Spleen (tissue), 7 donors: Measurements from ENCODE around the gene ALG12.

Experiments
- CTCF ChIP-seq, 11 experiments: fragments of 200-600 bp in 7 of 11; fragments of 450-650 bp in 4 of 11; sonication (generic) in 4 of 11; IDR thresholded peaks in 8 of 11; conservative IDR thresholded peaks in 3 of 11; 1 replicate in 7 of 11; 2 replicates in 4 of 11; pipeline versions ENCODE4 v1.4.0 to v1.8.0; 2016 to 2021; ENCODE audit warnings: antibody characterized with exemption in 11 of 11, inconsistent platforms in 4 of 11, mild to moderate bottlenecking in 1 of 11
- POLR2A ChIP-seq, 3 donors: fragments of 450-650 bp; IDR thresholded peaks; one replicate each; pipeline ENCODE4 v1.5.1; 2017; ENCODE audit warnings: antibody characterized with exemption in 3 of 3, mild to moderate bottlenecking in 1 of 3
- POLR2AphosphoS5 ChIP-seq, 3 donors: sonication (generic); formaldehyde crosslinking; IDR thresholded peaks; one replicate each; pipeline ENCODE4 v1.5.1; 2017; ENCODE audit warnings: antibody characterized with exemption in 3 of 3
- donor health status: DM: no; HTN: no; CAD: no; lungs with moderate emphysema.
- donor health status: DM: no; HTN: no; CAD: no.
- donor health status: DM: no; HTN: no; CAD: no.

- TF ChIP-seq CTCF (IDR thresholded peaks at IDR 0.05 in 8 of 11, conservative IDR thresholded peaks at IDR 0.05 in 3 of 11) (no peak), POLR2A (IDR thresholded peaks at IDR 0.05) (no peak), POLR2AphosphoS5 (IDR thresholded peaks at IDR 0.05) (no peak)
Measured at GRCh38 chr22:49943405-49943765, 25.1 kb upstream of the ALG12 start.
